Measurements from ENCODE around the gene ZNF205. TPM values are rescaled to one million over a fixed set of nuclear protein-coding genes. Genes with fewer than 3 reads are reported as not detected.
"Not testable (repeated sequence)": the region's sequence is repeated elsewhere in the genome, so short reads cannot be mapped to it uniquely, and the experiment has no call there.

Gene ZNF205
- total RNA-seq, 1 experiment from 2014 or later: 19.0 TPM

GRCh38 chr16:3073448-3073847, 38.9 kb upstream of the ZNF205 start:
- DNase-seq: no peak
- no peak overlapping the region for H3K4me3 ChIP-seq (ENCODE audit: low read length)
- no peaks in the 10 kb centered on the region for H3K4me1 ChIP-seq (ENCODE audit: insufficient read depth, low read length)
- intact Hi-C loops (cut with micrococcal nuclease): no loop called here
- no peak for ATAC-seq
- H3F3A ChIP-seq (ENCODE audit: low read length, unreplicated experiment): no peaks in the 10 kb centered on the region
- POLR2A ChIA-PET (ENCODE audit: unreplicated experiment): no interaction called here
- no peak overlapping the region for H2AFZ ChIP-seq (ENCODE audit: low read length)
- CTCF ChIA-PET: no interaction called here
- TF ChIP-seq, protein P1, sequence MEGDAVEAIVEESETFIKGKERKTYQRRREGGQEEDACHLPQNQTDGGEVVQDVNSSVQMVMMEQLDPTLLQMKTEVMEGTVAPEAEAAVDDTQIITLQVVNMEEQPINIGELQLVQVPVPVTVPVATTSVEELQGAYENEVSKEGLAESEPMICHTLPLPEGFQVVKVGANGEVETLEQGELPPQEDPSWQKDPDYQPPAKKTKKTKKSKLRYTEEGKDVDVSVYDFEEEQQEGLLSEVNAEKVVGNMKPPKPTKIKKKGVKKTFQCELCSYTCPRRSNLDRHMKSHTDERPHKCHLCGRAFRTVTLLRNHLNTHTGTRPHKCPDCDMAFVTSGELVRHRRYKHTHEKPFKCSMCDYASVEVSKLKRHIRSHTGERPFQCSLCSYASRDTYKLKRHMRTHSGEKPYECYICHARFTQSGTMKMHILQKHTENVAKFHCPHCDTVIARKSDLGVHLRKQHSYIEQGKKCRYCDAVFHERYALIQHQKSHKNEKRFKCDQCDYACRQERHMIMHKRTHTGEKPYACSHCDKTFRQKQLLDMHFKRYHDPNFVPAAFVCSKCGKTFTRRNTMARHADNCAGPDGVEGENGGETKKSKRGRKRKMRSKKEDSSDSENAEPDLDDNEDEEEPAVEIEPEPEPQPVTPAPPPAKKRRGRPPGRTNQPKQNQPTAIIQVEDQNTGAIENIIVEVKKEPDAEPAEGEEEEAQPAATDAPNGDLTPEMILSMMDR (conservative IDR thresholded peaks at IDR 0.05; ENCODE audit: low read depth, low read length): no peak
- TF ChIP-seq EZH2phosphoT487 (IDR thresholded peaks at IDR 0.05; ENCODE audit: borderline replicate concordance, low read length) (no peak), EZH2 (IDR thresholded peaks at IDR 0.05; ENCODE audit: low read length, unreplicated experiment) (no peak)
- H3K27me3 ChIP-seq (ENCODE audit: low read length): no peaks in the 10 kb centered on the region
- H3K9me2 ChIP-seq (replicated peaks; ENCODE audit: low read length): no peaks in the 10 kb centered on the region
- H4K20me1 ChIP-seq (ENCODE audit: low read length): no peaks in the 10 kb centered on the region
- no peaks in the 10 kb centered on the region for H3K79me2 ChIP-seq (ENCODE audit: low read length)
- no peak overlapping the region for H3K27ac ChIP-seq (ENCODE audit: low read length)
- no peaks in the 10 kb centered on the region for H3K9me3 ChIP-seq (ENCODE audit: low read length)
- H3K9ac ChIP-seq (ENCODE audit: low read length): no peak overlapping the region
- no peaks in the 10 kb centered on the region for H3K36me3 ChIP-seq (ENCODE audit: low read depth, low read length)
- BruUV-seq (replicated peaks): no TSS peak
- H3K4me2 ChIP-seq (ENCODE audit: low read length): no peak overlapping the region

DNA sequence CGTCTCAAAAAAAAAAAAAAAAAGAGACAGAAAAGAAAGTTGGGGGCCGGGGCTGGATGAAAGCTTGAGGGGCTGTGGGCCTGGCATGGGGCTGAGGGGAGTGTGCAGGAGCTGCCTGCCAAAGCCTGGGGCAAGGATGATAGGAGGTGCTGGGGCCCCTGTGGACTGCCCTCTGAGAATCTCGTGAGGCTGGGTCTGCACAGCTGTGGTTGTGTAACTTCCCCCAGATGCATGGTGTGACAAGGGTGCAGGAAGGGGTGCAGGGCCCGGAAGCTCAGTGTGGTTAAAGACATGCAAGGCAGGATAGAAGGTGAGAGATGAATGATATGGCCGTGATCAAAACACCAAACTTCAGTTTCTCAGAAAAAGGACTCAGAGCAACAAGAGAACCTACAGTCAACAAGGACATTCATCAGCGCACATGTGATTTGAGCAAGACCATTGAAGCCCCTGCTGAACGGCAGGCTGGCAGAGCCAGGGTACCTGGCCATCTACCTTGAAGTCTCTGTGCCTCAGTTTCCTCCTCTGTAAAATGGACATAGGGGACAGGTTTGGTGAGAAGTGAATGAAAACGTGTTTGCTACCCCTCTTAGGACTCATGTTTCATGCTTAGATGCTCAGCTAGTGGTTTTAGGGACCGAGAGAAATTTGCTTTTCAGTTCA, 37.4 kb upstream of the ZNF205 start:
- H3F3A ChIP-seq (ENCODE audit: low read length, unreplicated experiment): no peaks in the 10 kb centered on the region
- no TSS peak for BruUV-seq (replicated peaks)
- H3K36me3 ChIP-seq (ENCODE audit: low read depth, low read length): no peaks in the 10 kb centered on the region
- H2AFZ ChIP-seq (ENCODE audit: low read length): no peak overlapping the region
- TF ChIP-seq EZH2 (IDR thresholded peaks at IDR 0.05; ENCODE audit: low read length, unreplicated experiment) (no peak), EZH2phosphoT487 (IDR thresholded peaks at IDR 0.05; ENCODE audit: borderline replicate concordance, low read length) (no peak)
- TF ChIP-seq, protein P1 (conservative IDR thresholded peaks at IDR 0.05; ENCODE audit: low read depth, low read length): no peak
- no peaks in the 10 kb centered on the region for H3K4me1 ChIP-seq (ENCODE audit: insufficient read depth, low read length)
- no peaks in the 10 kb centered on the region for H3K9me3 ChIP-seq (ENCODE audit: low read length)
- no peak overlapping the region for H3K9ac ChIP-seq (ENCODE audit: low read length)
- no peak overlapping the region for H3K4me2 ChIP-seq (ENCODE audit: low read length)
- H3K9me2 ChIP-seq (replicated peaks; ENCODE audit: low read length): no peaks in the 10 kb centered on the region
- POLR2A ChIA-PET (ENCODE audit: unreplicated experiment): interaction anchor here (0.6 kb wide), 1 partner anchor 27 kb away, joined by 17 read pairs; no protein-coding TSS in a partner anchor
- no peaks in the 10 kb centered on the region for H3K27me3 ChIP-seq (ENCODE audit: low read length)
- intact Hi-C loops (cut with micrococcal nuclease): no loop called here
- CTCF ChIA-PET: no interaction called here
- no peak for DNase-seq
- H3K27ac ChIP-seq (ENCODE audit: low read length): no peak overlapping the region
- no peaks in the 10 kb centered on the region for H4K20me1 ChIP-seq (ENCODE audit: low read length)
- H3K4me3 ChIP-seq (ENCODE audit: low read length): no peak overlapping the region
- H3K79me2 ChIP-seq (ENCODE audit: low read length): no peaks in the 10 kb centered on the region
- no peak for ATAC-seq

DNA sequence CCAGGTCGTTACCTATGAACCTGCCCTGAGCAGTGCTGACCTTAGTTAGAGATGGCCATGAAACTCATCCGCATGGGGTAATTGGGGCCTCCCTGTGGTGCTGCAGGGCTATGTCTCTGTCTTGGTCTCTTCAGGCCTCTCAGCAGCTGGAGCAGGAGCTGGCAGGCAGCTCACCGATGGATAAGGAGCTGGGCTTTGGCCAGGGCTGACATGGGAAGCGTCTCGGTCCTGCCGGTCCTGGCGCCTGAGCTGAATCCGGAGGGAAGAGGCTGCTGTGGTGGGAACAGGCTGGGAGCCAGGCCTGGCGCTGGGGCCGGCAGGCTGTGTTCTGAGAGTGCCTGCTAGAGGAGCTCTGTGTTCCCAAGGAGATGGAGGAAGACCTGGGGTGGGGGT, 36.9 kb upstream of the ZNF205 start:
- no peak overlapping the region for H3K9ac ChIP-seq (ENCODE audit: low read length)
- no peaks in the 10 kb centered on the region for H3K9me3 ChIP-seq (ENCODE audit: low read length)
- H3K9me2 ChIP-seq (replicated peaks; ENCODE audit: low read length): no peaks in the 10 kb centered on the region
- DNase-seq (no peak), ATAC-seq (no peak)
- POLR2A ChIA-PET (ENCODE audit: unreplicated experiment): interaction anchor here (0.6 kb wide), 1 partner anchor 28 kb away, joined by 17 read pairs; no protein-coding TSS in a partner anchor
- H3K4me2 ChIP-seq (ENCODE audit: low read length): no peak overlapping the region
- H3K27me3 ChIP-seq (ENCODE audit: low read length): no peaks in the 10 kb centered on the region
- H2AFZ ChIP-seq (ENCODE audit: low read length): no peak overlapping the region
- TF ChIP-seq EZH2 (IDR thresholded peaks at IDR 0.05; ENCODE audit: low read length, unreplicated experiment): no peak
- TF ChIP-seq EZH2phosphoT487 (IDR thresholded peaks at IDR 0.05; ENCODE audit: borderline replicate concordance, low read length): no peak
- TF ChIP-seq, protein P1 (conservative IDR thresholded peaks at IDR 0.05; ENCODE audit: low read depth, low read length): no peak
- no peaks in the 10 kb centered on the region for H3K36me3 ChIP-seq (ENCODE audit: low read depth, low read length)
- no peak overlapping the region for H3K27ac ChIP-seq (ENCODE audit: low read length)
- no peaks in the 10 kb centered on the region for H3K4me1 ChIP-seq (ENCODE audit: insufficient read depth, low read length)
- no peaks in the 10 kb centered on the region for H3K79me2 ChIP-seq (ENCODE audit: low read length)
- CTCF ChIA-PET: no interaction called here
- H3F3A ChIP-seq (ENCODE audit: low read length, unreplicated experiment): no peaks in the 10 kb centered on the region
- no TSS peak for BruUV-seq (replicated peaks)
- H3K4me3 ChIP-seq (ENCODE audit: low read length): no peak overlapping the region
- intact Hi-C loops (cut with micrococcal nuclease): no loop called here
- no peaks in the 10 kb centered on the region for H4K20me1 ChIP-seq (ENCODE audit: low read length)

DNA sequence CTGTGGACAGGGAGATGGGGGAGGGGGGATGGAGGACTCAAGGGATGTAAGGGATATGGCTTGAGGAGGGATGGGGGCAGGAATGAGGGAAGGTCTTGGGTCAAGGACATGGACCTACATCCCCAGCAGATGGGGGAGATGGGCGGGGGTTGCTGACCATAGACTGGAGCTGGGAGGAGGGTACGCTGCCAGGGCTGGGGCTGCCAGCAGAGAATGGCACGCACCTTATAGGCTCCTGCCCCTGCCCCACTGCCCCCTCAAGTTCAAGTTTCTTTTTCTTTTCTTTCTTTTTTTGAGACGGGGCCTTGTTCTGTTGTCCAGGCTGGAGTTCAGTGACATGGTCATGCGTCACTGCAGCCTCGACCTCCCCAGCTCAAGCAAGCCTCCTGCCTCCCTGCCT, 36.4 kb upstream of the ZNF205 start:
- H3K9me2 ChIP-seq (replicated peaks; ENCODE audit: low read length); CTCF ChIA-PET; H3K4me1 ChIP-seq (ENCODE audit: insufficient read depth, low read length); ATAC-seq; H3F3A ChIP-seq (ENCODE audit: low read length, unreplicated experiment); H3K9me3 ChIP-seq (ENCODE audit: low read length); intact Hi-C loops (cut with micrococcal nuclease); H3K79me2 ChIP-seq (ENCODE audit: low read length); H3K27me3 ChIP-seq (ENCODE audit: low read length); H3K27ac ChIP-seq (ENCODE audit: low read length); H3K9ac ChIP-seq (ENCODE audit: low read length); H3K4me3 ChIP-seq (ENCODE audit: low read length); H2AFZ ChIP-seq (ENCODE audit: low read length); BruUV-seq (replicated peaks); H3K36me3 ChIP-seq (ENCODE audit: low read depth, low read length); DNase-seq; H4K20me1 ChIP-seq (ENCODE audit: low read length); H3K4me2 ChIP-seq (ENCODE audit: low read length): not testable (repeated sequence)
- POLR2A ChIA-PET (ENCODE audit: unreplicated experiment): interaction anchor here (0.6 kb wide), 1 partner anchor 28 kb away, joined by 17 read pairs; no protein-coding TSS in a partner anchor
